Osteoblast (primary cell): Measurements from ENCODE around the gene NR2F6. TPM values are rescaled to one million over a fixed set of nuclear protein-coding genes. Genes with fewer than 3 reads are reported as not detected.
A peak's percentile ranks its signal among the peaks of the same experiment; 100 is the strongest.

Source experiments
- DNase-seq: peaks from one replicate; pipeline ENCODE4 v3.0.0; 2011; ENCODE audit warnings: low spot score, mixed read lengths; ENCODE audit not compliant: insufficient read length; ENCODE audit errors: missing footprints
- H2AFZ ChIP-seq: 2 replicates; pipeline ENCODE4 v1.6.0; 2011; ENCODE audit warnings: mild to moderate bottlenecking, low read length
- H3K27ac ChIP-seq: 2 replicates; pipeline ENCODE4 v1.5.1; 2011; ENCODE audit warnings: mild to moderate bottlenecking, low read depth, low read length, moderate library complexity
- H3K27me3 ChIP-seq: 2 replicates; pipeline ENCODE4 v1.6.0; 2012; ENCODE audit warnings: mild to moderate bottlenecking, control low read depth, inconsistent platforms, low read length, moderate library complexity; ENCODE audit not compliant: insufficient read depth
- H3K36me3 ChIP-seq: 2 replicates; pipeline ENCODE4 v1.5.1; 2011; ENCODE audit warnings: mild to moderate bottlenecking, low read length, control low read depth, moderate library complexity; ENCODE audit not compliant: insufficient read depth
- H3K4me1 ChIP-seq: 2 replicates; pipeline ENCODE4 v1.5.1; 2011; ENCODE audit warnings: mild to moderate bottlenecking, low read length, control low read depth, moderate library complexity; ENCODE audit not compliant: insufficient read depth
- H3K4me2 ChIP-seq: 2 replicates; pipeline ENCODE4 v1.6.0; 2011; ENCODE audit warnings: mild to moderate bottlenecking, low read length; ENCODE audit not compliant: insufficient read depth
- H3K4me3 ChIP-seq: fragments of 200-600 bp; sonication (generic); 3 replicates; pipeline ENCODE4 v1.5.1; 2012; ENCODE audit warnings: mild to moderate bottlenecking, low read length, inconsistent platforms; ENCODE audit not compliant: insufficient read depth
- H3K79me2 ChIP-seq: 2 replicates; pipeline ENCODE4 v1.6.0; 2012; ENCODE audit warnings: mild to moderate bottlenecking, low read length, control low read depth, inconsistent platforms; ENCODE audit not compliant: insufficient read depth
- H3K9me3 ChIP-seq: 2 replicates; pipeline ENCODE4 v1.5.1; 2011; ENCODE audit warnings: low read depth, low read length, control low read depth
- H4K20me1 ChIP-seq: 2 replicates; pipeline ENCODE4 v1.6.0; 2012; ENCODE audit warnings: mild to moderate bottlenecking, low read length, control low read depth; ENCODE audit not compliant: insufficient read depth
- total RNA-seq: library from RNA; depleted of rRNA; stranded (reverse); fragments of >200 nt; gene quantifications from 2 replicates; pipeline ENCODE4 v1.2.3, GENCODE V29; 2012
- TF ChIP-seq, protein P1 (sequence below): IDR thresholded peaks from 2 replicates; pipeline ENCODE4 v1.5.1; 2011; ENCODE audit warnings: mild to moderate bottlenecking, low read depth, low read length, moderate library complexity; ENCODE audit errors: extremely low read depth

NR2F6 gene
- total RNA-seq, 1 donor, result 32.2 TPM

DNA sequence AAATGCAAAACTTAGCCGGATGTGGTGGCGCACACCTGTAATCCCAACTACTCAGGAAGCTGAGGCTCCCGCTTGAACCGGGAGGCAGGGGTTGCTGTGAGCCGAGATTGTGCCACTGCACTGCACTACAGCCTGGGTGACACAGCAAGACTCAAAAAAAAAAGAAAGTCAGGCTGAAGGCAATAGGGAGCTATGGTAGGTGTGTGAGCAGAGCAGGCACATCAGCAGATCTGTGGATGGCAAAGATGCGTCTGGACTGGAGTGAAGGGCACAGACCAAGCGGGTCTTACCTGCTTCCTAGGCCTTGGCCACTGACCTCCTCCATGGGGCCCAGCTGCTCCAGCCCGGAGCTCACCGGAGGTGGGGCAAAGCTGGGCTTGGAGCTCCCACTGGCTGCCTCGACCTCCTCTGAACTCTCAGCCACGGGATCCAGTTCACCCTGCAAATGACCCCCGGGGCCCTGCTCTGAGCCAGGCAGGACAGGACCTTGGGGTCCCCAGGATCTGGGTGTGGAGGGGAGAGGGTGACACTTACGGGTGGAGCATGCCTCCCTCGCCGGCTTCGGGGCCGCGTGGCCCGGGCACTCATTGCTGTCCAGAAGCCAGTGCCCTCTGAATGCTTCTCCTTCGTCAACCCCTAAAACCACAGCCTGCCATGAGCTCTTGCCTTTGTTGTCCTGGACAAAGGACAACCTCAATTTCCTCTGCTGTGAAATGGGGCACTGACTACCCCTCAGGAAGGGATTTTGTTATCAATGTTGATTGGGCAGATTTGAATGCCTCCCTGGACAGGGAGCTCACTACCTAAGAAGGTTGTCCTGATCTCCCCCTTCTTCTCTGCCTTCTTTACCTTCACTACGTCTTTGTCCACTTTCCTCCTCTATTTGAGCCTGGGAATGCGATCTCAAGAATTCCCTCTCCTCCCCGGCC lies 18.3 kb upstream of the NR2F6 start:
- H4K20me1 ChIP-seq, result no peaks in the 10 kb centered on the region
- no peak overlapping the region for H2AFZ ChIP-seq
- peaks cover 9% of the 10 kb centered on the region for H3K9me3 ChIP-seq
- no peak overlapping the region for H3K4me2 ChIP-seq
- H3K4me3 ChIP-seq, result no peak overlapping the region
- H3K27ac ChIP-seq, result no peak overlapping the region
- peak; percentile 50 for DNase-seq
- H3K4me1 ChIP-seq, result peaks cover 8% of the 10 kb centered on the region
- TF ChIP-seq, protein P1, sequence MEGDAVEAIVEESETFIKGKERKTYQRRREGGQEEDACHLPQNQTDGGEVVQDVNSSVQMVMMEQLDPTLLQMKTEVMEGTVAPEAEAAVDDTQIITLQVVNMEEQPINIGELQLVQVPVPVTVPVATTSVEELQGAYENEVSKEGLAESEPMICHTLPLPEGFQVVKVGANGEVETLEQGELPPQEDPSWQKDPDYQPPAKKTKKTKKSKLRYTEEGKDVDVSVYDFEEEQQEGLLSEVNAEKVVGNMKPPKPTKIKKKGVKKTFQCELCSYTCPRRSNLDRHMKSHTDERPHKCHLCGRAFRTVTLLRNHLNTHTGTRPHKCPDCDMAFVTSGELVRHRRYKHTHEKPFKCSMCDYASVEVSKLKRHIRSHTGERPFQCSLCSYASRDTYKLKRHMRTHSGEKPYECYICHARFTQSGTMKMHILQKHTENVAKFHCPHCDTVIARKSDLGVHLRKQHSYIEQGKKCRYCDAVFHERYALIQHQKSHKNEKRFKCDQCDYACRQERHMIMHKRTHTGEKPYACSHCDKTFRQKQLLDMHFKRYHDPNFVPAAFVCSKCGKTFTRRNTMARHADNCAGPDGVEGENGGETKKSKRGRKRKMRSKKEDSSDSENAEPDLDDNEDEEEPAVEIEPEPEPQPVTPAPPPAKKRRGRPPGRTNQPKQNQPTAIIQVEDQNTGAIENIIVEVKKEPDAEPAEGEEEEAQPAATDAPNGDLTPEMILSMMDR, result no peak
- H3K36me3 ChIP-seq, result peaks cover 3% of the 10 kb centered on the region
- peaks cover 13% of the 10 kb centered on the region for H3K79me2 ChIP-seq
- no peaks in the 10 kb centered on the region for H3K27me3 ChIP-seq

DNA sequence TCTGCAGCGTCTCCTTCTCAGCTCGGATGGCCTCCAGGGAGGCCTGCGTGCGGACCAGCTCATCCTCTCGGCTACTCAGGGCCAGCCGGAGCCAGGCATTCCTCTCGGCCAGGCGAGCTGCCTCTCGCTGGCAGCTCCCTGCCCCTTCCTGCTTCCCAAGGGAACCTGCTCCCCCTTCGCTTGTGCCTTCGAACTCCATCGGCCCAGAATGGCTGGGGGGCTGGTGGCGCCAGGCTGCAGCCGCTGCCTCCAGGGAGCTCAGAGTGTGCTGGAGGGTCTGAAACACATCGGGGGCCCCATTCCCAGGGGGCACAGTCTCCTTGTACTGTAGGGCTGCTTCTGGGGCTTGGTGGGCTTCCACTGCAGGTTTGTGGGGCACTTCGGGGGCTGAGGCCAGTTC lies 16.8 kb upstream of the NR2F6 start:
- H2AFZ ChIP-seq, result no peak overlapping the region
- H4K20me1 ChIP-seq, result no peaks in the 10 kb centered on the region
- no peak overlapping the region for H3K4me2 ChIP-seq
- no peaks in the 10 kb centered on the region for H3K4me1 ChIP-seq
- no peaks in the 10 kb centered on the region for H3K27me3 ChIP-seq
- peaks cover 9% of the 10 kb centered on the region for H3K9me3 ChIP-seq
- peak; percentile 73 for DNase-seq
- H3K79me2 ChIP-seq, result peaks cover under 1% of the 10 kb centered on the region
- TF ChIP-seq, protein P1, result no peak
- no peak overlapping the region for H3K4me3 ChIP-seq
- H3K36me3 ChIP-seq, result no peaks in the 10 kb centered on the region
- no peak overlapping the region for H3K27ac ChIP-seq

DNA sequence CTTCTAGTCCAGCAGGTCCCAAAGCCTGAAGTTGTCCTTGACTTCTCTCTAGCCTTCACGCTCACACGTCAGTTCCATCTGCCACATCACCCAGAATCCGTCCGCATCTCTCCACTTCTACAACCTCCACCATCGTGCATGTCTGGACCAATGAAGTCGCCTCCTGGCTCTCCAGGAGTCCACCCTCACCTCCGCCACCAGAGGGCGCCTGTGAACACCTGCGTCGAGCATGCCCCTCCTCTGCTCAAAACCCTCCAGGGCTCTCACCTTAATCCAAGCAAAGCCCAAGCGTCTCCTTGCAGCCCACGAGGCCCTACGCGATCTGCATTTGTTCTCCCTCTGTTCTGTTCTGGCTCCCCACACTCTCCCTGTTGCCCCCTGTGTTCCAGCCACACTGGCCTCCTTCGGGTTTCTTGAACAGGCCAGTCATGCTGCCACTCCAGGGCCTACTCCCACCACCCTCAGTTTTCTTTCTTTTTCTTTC lies 15.2 kb upstream of the NR2F6 start:
- H3K9me3 ChIP-seq, result peaks cover 9% of the 10 kb centered on the region
- H3K36me3 ChIP-seq, result no peaks in the 10 kb centered on the region
- DNase-seq, result peak; percentile 94
- no peaks in the 10 kb centered on the region for H4K20me1 ChIP-seq
- H3K4me3 ChIP-seq, result no peak overlapping the region
- no peaks in the 10 kb centered on the region for H3K4me1 ChIP-seq
- H3K4me2 ChIP-seq, result no peak overlapping the region
- no peaks in the 10 kb centered on the region for H3K79me2 ChIP-seq
- H2AFZ ChIP-seq, result peak overlapping the region; percentile 51
- H3K27me3 ChIP-seq, result no peaks in the 10 kb centered on the region
- TF ChIP-seq, protein P1, result peak; percentile 88
- no peak overlapping the region for H3K27ac ChIP-seq

DNA sequence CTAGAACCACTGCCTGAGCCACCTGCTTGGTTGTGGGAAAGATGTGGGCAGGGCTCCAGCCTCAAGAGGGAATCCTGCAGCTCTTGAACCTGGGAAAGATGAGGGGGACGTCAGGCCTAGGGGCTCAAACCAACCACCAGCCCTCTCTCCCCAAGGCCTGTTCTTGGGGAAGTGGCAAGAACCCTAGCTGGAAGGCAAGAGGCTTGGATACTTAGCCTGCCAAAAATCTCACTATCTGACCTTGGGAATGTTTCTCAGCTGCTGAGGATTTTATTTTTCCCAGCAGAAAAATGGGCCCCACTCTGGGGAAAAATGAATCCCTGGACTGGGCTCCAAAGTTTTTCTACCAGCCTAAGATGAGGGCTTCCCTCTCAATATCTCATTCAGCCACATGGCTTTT lies 14.2 kb upstream of the NR2F6 start:
- H3K9me3 ChIP-seq, result peaks cover 9% of the 10 kb centered on the region
- DNase-seq, result peak; percentile 13

More for the DNA sequence above, 14.2 kb upstream of the NR2F6 start:
- Histone ChIP-seq H3K27ac (no peak overlapping the region), H2AFZ (no peak overlapping the region), H3K79me2 (no peaks in the 10 kb centered on the region), H3K4me3 (no peak overlapping the region), H3K4me2 (no peak overlapping the region), H3K4me1 (no peaks in the 10 kb centered on the region), H3K36me3 (no peaks in the 10 kb centered on the region), H4K20me1 (no peaks in the 10 kb centered on the region), H3K27me3 (no peaks in the 10 kb centered on the region)
- TF ChIP-seq, protein P1, result no peak
